ENCODE measurements around the gene SHC3.

The SHC3 gene

GRCh38 chr9:89185980-89186379 lies 7.4 kb upstream of the SHC3 start:
- peak; percentile 8 for DNase-seq

- no peak for DNase-seq
Measured at GRCh38 chr9:89183146-89183545, 4.5 kb upstream of the SHC3 start.

GRCh38 chr9:89182369-89182768 lies 3.8 kb upstream of the SHC3 start:
- no peak for DNase-seq

- DNase-seq = peak; percentile 94
Measured at GRCh38 chr9:89179895-89180734, 1.5 kb upstream of the SHC3 start.

DNA sequence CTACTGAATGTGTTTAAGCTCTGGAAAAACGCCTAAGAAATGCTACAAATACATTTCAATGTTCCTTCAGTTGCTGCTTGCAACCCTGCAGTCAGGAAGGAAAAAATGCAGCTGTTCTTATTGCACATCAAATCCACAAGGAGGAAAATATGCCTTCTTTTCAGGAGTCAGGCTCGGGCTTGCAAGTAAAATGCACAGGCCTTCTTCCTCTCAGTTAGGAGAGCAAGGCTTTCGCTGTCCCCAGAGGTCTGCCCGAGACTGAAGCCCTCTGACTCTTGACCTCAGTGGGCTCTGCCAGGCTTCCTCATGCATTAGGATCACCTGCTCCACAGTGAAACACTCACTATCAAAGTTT lies 899 bp upstream of the SHC3 start:
- DNase-seq = peak; percentile 46

GRCh38 chr9:89178830-89179539 lies 367 bp upstream of the SHC3 start:
- DNase-seq = no peak

DNA sequence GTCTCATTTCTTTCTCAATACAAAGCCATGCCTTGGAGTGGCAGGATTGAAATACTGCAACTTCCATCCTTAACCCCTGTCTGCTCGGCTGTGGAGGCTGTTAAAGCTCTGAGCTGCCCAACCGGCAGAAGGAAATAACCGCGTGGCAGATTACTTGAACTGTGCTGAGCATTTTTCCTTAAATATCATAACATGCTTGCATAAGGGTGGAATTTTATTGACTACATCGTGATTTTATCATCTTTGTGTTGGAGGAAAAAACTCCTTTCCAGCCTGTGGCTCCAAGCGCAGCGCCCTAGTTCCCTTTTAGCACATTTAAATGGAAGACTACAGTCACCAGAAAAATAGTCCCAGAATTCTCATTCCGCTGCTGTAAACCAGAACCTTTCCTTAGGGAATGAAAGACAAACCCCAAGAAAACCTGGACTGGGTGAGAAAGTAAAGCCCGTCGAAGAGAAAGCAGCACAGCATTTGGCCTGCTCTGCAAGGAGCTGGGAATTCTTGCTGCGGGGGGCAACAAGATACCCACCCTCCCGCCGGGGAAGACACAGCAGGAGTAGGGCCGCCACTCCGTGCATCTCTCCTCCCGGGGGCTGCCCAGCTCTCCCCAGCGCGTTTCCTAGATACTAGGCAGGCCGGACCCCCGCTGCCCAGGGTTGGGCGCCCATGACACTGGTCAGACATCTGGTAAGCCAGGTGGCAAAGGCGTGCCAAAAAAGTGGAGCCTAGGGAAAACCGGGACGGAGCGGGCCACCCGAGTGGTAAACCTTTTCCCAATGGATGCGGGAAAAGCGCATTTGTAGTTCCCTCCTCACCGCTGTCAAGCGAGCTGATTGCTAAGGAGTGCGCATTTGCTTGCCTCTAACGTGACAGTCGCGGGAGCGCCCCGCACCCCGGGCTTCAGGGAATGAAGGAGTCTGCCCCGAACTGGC lies 1.3 kb downstream of the SHC3 start:
- DNase-seq = no peak

DNA sequence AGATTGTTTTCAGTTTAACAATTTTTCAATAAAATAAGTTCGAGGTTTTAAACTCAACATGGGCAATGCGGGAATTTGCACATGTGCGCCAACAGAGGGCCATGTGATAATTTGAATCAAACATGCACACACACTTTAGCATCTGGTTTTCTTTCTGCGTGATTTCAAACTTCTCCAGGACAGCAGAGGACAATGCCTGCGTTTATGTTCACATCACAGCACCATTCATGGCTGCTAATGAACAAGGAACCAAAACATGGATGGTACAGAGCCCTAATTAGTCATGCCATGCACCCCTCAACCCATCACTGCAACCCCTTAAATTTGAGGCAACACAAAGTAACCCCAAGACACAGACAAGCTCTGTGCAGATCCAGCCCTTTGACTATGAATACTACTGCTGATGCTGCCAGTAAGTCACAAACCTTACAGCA lies 2.8 kb downstream of the SHC3 start:
- no peak for DNase-seq

- no peak for DNase-seq
Measured at GRCh38 chr9:89174291-89174690, 4.3 kb downstream of the SHC3 start.

DNA sequence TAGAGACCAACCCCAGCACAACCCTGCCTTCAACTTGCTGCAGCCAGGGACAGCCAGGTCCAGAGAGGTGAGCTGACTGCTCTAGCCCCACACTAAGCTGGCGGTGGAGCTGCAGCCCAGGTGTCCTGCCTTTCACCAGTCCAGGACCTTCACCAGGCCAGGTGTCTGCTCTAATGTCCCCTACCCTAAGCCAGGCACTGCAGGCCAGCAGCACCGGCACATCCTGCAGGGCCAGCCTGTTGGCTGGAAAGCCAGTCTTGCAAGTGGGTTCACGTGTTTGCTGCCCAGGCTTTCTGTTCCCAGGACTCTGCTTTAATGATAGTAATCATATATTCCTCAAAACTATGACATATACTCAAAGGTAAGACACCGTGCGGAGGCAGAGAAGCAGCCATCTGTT lies 5.5 kb downstream of the SHC3 start:
- no peak for DNase-seq

DNA sequence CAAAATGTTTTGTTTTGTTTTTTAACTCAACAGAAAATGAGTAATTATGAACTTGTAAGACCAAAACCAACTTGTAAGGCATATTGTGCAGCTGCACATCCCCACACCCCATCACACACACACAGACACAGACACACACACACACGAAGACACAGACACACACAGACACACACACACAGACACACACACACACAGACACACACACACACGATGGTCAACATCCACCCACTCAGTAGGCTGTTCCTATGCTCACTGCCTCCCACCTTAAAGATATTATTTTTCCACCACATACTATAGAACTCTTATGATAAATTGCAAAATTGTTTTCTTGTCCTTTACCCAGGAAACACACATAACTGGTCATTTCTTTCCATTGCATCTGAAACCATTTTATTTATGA lies 6.2 kb downstream of the SHC3 start:
- DNase-seq = no peak

GRCh38 chr9:89171693-89172092 lies 6.9 kb downstream of the SHC3 start:
- peak; percentile 14 for DNase-seq

DNA sequence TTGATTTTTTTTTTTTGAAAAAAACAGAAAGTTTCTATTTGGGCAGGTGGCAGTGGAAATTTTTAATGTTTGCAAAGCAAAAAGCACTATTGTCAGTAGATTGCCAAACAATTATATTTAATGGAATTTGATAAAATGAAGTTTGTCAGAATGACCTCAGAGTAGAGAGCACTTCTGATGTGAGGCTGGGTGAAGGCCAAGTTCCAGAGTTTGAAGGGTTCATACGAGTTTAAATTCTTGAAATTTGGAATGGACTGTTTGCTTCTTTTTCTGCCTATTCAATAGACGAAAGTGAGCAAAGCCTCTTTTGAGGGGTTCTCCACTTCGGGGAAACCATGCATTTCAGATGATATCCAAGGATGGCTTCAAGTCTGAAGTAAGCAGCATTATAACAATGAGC lies 7.4 kb downstream of the SHC3 start:
- DNase-seq = no peak

DNA sequence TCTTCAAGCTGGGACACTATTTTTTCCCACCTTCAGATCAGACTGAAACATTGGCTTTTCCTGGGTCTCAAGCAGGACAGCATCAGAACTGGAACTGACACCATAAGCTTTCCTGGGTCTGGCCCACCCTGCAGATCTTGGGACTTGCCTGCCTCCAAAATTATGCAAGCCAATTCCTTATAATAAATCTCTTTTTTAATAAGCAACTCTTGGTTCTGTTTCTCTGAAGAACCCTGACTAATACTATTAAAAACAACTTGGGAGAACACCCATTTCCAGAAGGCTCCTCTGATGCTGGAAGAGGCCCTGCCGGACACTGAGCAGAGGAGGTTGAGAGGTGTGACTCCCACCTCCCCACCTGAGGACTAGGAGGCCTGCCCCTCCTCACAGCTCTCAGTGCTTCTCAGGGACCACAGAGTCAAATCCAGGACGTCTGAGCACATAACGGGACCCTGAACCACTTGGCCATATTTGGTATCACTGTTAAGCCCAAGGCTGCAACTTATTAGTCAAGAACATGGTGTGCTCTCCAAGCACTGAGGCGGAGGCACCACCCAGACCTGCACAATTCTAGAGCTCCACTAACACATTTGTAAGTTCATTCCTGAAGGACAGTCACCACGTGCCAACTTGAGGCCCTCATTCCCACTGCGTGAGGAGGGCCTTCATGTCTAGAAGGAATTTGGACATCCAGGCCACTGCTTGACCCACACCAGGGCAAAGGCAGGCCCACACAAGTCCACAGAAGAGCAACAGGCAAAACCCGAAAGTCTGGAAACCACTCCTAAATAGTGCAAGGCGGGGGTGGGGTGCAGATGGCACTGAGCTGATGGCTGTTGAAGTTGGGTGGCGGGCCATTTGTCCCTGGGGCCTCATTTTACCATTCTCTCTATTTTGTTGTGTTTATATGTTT lies 9.5 kb downstream of the SHC3 start:
- no peak for DNase-seq

- no peak for DNase-seq
Measured at GRCh38 chr9:89167788-89168187, 10.8 kb downstream of the SHC3 start.

GRCh38 chr9:89166852-89167251 lies 11.8 kb downstream of the SHC3 start:
- DNase-seq = no peak

- DNase-seq = no peak
Measured at GRCh38 chr9:89165880-89166279, 12.7 kb downstream of the SHC3 start.

DNA sequence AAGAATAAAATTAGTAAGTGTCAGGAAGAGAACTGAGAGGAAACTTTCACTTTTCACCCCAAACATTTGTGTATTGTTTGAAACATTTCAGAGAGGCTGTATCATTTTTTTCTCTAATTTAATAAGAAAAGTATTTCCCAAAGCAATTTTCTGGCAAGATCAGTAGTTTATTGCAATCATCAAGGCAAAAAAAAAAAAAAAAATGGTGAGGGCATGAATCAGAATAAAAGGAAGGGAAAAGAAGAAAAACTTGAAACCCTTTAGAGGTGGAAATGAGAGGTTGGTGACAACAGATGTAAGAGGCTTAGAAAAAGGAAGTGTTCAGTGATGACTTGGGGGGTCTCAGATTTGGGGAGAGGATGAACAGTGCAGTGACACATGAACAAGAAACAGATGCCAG lies 13.3 kb downstream of the SHC3 start:
- no peak for DNase-seq

DNA sequence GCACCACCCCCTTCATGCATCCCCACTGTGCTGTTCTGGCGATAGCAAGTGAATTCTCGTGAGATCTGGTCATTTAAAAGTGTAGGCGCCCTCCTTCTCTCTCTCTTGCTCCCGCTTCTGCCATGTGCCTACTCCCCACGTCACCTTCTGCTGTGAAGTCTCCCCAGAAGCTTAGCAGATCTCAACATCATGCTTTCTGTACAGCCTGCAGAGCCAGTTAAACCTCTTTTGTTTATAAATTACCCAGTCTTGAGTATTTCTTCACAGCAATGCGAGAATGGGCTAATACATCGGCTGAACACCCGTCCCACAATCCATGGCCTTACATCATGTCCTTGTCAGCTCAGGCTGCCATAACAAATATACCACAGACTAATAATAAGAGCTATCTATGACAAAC lies 17.4 kb downstream of the SHC3 start:
- no peak for DNase-seq

- DNase-seq = no peak
Measured at GRCh38 chr9:89160806-89161205, 17.8 kb downstream of the SHC3 start.

DNA sequence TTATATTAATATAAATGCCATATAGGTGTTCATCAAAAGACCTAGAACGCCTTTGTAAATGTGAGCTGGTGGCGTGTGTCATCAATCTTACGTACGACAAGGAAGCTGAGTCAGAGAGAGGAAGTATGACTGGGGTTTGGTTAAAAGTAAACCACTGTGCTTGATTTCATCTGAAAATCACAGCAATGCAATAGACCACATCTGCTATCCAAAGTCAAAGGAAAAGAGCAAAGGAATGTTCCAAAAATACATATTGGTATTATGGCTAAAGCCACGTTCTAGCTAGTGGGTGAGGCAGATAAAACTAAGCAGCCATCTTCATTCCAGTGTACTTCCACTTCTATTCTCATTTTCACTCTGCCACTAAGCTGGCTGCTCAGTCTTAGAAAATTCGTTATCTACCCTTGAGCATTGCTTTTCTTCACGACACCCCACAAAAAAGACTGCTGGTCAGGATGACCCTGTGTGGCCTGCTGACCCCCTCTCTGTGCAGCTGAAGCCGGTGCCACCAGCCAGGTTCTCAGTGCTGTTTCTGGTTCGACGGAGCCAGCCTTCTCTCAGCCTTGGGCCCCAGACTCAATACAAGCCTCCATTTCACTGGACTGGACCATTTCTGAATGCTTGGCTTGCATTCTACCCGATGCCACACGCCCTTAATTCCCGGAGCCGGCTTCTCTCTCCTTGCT lies 23.8 kb downstream of the SHC3 start:
- no peak for DNase-seq

GRCh38 chr9:89154218-89154617 lies 24.4 kb downstream of the SHC3 start:
- DNase-seq = no peak

All from DMS53 (cell line).